Right lung (tissue), 5 donors: Measurements from ENCODE around the gene CTIF. TPM values are rescaled to one million over a fixed set of nuclear protein-coding genes. Genes with fewer than 3 reads are reported as not detected.

Experiments
- DNase-seq, 2 donors: peaks; one replicate each; pipeline ENCODE4 v3.0.0-alpha.2; 2013
- polyA plus RNA-seq, 5 donors: library from polyadenylated mRNA; unstranded; fragments of 120-200 nt; gene quantifications; one replicate each; pipeline versions ENCODE4 v1.2.1 to v1.2.3, GENCODE V29; 2013; ENCODE audit warnings: inconsistent platforms in 1 of 5, low replicate concordance in 1 of 5; ENCODE audit not compliant: insufficient read length in 5 of 5, insufficient read depth in 1 of 5

The CTIF gene
- polyA plus RNA-seq, 5 donors, result 21.9 to 37.3 (median 32.3) TPM

DNA sequence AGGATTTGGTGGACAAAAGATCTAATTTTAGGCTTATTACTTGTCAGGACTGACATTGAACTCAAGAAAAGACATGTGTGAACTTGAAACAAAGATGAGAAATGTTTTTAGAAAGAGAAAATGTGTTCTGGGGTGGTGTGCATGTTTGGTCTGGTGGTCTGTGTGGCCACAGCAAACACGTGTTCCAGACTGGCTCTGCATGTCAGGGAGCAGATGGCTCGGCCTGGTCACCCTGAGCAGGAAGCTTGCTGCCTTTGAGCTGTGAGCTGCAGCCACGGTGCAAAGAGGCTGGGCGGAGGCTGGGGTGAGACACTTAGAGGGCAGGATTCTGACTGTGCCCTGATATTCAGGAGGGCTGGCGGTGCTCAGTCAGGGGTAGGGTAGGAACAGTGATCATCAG is 186.1 kb downstream of the CTIF start:
- no peak for DNase-seq

DNA sequence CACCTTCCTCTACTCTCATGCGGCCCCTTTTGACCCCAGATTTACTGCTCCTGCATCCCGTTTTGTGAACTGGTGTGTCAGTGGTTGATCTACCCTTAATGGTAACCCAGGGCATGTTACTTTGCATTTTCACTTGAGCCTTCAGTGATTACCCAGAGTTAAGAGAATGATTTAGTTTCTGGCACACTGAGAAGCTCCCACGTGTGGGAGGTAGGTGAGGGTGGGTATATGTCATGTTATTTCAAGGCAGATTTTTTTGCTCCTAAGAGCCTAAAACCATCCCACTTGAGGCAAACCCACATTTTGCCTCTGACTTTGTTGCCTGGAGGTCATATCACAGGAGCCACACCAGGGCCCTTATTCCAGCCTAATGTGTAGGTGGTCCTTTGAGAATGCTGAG is 186.7 kb downstream of the CTIF start:
- DNase-seq, result no peak

DNA sequence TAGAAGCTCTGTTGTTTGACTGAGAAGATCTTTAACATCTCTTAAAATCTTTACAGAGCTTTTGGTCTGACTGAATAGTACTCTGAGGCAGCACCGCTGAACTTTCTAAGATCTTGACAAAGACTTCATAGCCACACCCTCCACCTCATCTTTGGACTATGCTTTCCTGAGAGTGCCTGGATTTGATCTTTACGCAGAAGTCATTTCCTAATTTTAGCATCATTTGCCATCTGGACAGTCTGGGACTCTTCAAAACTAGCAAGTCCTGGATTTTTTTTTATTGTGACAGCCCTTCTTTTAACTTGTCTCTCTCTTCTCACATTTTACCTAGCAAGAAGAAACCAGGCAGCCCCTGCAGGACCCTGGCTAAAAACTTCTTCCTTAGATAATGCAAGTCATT is 188.8 kb downstream of the CTIF start:
- no peak for DNase-seq

DNA sequence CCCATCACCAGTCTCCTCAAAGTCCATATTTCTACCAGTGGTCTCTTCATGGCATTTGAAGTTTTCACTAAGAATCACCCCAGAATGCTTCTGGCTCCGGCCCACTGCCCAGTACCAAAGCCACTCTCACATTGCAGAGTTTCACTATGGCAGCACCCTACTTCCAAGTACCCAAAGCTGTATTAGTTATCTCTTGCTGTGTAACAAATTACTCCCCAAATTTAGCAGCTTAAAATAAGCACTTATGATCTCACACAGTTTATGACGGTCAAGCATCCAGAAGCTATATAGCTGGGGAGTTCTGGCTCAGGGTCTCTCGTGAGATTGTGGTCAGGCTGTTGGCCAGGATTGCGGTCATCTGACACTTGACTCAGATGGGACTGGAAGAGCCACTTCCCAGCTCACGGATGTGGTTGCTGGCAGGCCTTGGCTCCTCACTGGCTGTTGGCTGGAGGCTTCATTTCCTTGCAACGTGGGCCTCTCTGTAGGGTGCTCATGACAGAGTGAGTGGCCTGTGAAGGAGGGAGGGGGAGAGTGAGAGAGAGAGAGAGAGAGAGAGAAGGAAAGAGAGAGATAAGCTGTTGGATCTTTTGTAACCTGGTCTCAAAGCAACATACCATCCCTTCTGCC is 189.5 kb downstream of the CTIF start:
- no peak for DNase-seq

DNA sequence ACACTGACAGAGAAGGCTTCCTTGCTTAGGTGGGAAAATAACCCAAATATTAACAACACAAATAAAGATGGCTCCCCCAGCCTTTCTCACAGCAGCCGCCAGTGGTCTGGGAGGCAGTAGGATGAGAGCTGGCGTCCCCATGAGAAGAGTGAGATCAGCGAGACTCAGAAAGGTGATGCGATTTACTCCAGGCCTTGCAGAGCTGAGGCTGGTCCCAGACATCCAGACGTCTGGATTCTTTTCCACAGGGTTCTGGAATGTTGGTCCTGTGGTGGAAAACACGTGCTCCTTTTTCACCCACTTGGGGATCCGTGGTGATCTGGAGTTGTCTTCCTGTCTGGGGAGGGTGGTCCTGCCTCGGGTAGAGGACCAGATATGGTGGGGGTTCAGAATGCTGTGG is 190.6 kb downstream of the CTIF start:
- no peak for DNase-seq

DNA sequence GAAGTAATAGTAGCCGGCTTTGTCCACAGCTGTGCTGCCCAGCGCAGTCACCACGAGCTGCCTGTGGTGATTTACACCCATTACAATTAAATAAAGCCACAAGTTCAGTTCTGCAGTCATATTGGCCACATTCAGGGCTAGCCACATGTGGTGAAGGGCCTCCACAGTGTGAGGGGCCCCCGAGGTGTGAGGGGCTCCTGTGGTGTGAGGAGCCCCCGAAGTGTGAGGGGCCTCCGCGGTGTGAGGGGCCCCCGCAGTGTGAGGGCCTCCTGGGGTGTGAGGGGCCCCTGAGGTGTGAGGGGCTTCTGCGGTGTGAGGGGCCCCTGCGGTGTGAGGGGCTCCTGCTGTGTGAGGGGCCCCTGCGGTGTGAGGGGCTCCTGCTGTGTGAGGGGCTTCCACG is 191.2 kb downstream of the CTIF start:
- no peak for DNase-seq

DNA sequence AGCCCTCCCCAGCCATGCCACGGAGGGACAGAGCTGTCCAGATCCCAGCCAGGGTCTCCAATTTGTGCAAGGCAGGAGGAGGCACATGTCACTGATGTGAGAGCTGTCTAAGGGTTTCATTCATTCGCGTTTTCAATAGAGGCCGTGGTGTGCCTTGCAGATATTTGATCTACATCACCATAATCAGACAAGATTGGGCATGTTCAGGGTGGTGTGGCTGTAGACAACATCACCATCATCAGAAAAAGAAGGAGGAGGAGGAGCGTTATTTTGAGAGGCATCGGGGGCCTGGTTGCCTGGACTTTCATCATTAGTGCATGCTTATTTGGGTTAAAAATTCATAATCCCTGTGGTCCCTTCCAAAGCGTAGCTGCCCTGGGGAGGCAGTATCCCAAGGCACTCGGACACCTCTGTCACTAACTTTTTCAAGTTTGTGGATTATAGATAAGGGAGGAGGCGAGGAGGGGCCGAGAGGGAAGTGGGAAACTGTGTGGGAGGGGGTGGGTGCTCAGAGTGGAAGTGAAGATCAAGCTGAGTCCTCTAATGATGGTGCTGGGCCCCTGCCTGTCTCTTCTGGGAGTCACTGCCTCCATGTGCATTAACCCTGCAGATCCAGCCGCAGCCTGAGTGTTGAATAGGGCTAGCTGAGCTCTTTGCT is 194.1 kb downstream of the CTIF start:
- no peak for DNase-seq

DNA sequence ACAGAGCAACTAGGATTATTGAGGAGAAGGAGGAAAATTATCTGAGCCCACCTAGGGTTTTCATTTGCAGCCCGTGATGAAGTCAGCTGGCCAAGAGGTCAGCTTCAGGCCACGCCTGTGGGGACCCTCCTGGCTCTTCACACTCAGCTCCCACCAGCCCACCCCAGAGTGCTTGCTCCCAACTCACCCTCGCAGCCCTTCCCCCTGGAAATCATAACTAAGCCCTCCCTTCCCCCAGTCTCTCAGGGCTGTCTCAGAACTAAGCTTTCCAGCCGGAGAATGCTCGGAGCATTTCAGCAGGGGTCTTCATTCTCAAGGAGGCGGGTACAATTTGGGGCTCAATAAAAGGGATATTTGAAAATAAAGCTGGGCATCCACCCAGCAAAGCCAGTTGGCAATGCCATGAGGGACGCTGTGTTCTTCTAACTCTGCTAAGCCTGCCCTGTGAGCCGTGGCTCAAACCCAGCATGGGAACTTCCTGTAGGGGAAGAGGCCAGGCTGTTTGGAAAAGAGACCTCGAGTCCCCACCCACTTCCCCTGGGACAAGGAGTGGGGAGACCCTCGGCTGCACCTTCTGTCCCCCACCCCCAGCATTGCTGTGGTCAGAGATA is 194.9 kb downstream of the CTIF start:
- no peak for DNase-seq

DNA sequence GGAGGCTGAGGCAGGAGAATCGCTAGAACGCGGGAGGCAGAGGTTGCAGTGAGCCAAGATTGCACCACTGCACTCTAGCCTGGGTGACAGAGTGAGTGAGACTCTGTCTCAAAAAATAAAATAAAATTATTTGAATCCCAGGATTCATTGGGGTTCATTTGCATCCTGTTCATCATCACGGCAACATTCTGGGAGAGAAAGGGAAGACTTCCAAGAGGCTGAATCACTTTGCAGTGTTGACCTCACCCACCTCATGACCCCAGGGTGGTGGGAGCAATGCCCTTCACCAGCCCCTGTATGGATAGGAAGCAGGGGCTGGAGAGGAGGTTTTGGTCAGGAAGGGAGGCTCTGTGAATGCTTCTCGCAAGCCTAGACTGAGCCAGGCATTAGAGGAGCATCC is 195.6 kb downstream of the CTIF start:
- DNase-seq, result no peak

DNA sequence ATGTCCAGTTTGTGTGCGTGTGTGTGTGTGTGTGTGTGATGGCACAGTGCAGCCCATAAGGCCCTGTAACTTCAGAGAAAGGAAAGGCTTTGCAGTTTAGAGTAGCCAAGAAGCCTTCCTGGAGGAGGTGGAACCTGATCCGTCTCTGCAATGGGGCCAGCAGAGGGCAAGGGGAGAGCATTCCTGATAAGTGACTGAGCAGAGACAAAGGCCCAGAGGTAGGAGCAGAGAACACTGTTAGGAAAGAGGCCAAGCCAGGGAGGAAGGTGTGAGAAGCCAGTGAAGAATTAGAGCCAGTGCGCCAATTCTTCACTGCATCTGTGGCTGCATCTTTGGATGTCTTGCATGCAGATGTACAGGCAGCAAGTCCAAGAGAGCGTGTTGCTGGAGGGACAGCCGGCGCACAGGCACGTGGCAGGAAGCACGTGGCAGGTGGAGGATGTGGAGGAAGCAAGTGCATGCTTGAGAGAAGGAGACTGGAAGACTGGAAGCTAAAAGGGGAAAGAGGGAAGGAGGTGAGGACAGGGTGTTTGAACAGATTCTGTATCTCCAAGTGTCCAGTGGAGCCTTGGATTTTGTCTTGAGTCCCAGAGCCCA is 196.3 kb downstream of the CTIF start:
- no peak for DNase-seq

DNA sequence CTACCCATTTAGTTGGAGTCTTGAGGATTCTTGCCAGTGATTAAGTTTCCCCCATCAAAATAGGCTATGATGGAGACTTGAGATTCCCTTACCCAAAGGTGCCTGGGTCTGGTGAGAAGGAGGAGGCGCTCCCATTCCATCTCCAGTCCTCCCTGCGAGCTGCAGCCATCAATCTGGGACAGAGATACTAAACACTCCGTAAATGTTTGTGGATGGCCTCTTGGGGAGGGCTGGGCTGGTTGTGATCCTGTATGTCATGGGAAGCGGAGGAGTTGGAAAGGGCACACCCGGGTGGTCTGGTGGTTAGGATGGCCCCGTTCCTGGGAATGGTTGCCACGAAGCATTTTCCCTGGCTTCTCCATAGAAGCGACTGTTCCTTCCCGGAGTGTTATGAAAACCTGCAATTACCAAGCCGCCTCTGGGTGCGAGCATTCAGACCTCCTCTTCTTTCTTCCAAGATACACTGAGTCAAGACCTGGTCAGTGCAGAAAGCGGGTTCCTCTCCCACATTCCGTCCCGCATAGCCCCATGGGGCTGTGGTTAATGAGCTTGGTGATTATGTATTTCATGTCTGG is 196.9 kb downstream of the CTIF start:
- no peak for DNase-seq

DNA sequence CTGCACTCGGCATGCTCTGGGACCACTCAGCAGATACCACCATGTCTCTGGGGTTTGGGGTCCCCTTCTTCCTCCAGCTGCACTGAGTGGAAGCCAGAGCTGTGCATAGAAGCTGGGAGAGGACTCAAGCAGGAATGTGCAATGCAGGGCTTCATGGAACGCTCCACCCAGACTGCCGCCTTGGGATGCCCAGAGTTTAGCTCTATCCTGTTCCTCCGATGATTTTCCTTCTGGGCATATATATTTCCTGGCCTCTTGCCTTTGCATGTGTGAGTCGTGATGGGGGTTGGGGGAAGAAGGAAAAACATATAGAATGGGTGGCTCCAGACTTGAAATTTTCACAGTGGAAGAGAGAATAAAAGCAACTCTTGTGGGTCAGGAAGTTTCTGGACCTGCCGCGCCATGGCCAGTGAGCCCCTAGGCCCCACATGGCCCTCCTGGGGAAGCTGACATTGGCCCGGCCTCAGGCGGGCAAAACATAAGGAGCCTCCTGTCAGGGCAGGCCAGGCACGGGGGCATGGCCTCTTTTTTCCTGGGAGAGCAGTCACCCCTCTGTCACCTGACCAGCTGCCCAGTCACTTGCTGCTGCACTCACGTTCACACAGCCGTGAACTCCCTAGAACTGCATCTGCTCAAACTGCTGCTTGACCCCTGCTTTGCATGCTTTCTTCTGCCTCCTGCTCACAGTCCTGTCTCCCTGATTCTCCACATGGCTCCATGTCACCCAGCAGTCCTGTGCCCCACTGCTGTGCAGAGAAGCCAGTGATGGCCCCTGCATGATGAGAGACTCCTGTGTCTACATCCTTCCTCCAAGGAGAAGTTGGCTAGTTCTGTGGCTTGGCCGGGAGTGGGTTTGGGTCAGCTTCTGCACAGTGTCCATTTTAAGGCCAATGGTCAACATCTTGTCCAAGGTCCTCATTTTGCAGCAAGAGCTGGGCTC is 197.8 kb downstream of the CTIF start:
- DNase-seq, result no peak

DNA sequence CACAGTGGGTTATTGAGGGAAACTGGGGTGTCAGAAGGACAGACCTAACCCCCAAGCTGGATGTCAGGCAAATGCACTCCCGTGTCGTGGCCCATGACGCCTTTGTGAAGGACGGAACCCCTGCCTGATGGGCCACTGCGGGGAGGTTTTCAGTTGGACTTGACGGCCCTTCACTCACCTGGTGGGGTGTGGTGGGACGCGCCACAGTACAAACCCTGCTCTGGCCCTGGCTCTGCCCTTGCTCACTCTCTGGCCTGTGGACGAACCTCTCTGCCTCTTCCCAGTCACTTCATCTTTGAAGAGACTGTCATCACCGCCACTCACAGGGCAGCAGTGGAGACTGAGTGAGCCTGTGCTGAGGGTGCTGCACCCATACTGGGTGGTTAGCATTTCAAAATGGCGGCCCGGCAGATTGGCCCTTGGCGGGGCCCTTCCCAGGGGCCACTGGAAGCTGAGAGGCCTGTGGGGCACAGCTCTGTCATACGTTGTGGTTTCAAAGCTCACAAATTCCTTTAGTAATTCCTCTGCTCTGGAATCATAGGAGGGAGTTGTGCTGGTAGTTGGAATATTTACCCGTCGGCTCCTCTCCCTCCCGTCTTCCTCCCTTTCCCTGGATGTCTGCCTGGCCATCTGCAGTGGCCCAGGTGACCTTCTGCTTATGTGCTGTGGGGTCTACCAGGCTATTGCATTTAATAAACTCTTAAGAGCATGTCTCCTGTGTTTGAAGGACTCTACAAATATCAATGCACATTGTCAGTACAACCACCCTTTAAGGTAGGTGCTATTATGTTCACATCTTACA is 200.6 kb downstream of the CTIF start:
- no peak for DNase-seq

DNA sequence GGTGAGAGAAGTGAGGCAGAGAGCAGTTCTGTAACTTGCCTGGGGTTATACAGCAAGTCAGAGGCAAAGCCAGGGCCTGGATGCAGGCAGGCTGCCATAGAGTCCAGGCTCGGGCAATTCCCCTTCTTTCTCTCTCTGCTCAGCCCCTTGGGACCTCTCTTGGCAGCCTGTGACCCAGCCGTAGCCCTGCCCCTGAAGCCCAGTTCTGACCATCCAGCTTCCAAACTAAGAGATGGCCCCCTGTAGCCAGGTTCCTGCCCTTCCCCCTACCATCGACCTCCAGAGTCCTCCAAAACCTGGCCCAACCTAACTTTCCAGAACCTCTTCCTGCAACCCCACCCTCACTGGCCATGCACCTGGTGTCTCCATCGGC is 201.2 kb downstream of the CTIF start:
- DNase-seq, result no peak

DNA sequence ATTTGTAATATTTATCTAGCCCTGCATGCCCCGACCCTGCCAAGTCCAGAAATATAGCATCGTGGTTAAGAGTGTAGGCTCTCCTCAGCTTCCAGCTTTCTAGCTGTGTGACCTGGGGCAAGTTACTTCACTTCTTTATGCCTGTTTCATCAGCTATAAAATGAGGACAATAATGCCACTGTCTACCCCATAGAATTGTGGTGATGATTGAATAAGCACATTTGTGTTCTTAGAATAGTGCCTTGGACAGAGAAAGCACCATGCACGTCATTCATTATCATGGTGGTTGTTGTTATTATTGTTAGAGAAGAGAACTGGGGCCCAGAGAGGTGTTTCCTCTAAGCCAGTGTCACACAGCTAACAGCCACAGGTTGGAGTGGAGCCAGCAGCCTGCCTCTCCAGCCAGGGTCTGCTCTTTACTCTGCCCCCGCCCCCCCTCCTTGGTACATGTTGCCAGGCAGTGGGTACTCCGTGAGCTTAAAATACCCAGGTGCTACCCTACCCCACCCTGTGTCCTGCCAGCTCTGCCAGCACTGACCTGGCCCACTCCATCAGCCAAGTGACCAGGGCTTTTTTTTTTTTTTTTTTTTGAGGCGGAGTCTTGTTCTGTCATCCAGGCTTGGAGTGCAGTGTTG is 202.1 kb downstream of the CTIF start:
- DNase-seq, result no peak

DNA sequence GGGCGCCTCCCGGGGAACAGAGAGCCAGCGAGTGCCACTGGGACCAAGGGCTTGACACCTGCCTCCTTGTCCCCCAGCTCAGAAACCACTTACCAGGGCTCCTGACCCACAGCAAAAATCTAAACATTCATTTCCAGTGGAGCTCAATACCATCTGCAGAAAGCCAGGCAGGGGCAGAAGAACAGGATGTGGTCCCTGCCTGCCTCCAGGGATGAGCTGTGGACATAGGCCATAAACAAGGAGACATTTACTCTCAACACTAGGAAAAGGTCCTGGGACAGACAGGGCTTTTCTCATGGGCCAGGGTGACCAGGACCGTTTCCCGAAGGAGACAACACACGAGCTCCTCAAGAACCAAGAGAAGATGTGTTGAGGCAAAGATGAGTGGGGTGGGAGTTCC is 203.0 kb downstream of the CTIF start:
- DNase-seq, result no peak

DNA sequence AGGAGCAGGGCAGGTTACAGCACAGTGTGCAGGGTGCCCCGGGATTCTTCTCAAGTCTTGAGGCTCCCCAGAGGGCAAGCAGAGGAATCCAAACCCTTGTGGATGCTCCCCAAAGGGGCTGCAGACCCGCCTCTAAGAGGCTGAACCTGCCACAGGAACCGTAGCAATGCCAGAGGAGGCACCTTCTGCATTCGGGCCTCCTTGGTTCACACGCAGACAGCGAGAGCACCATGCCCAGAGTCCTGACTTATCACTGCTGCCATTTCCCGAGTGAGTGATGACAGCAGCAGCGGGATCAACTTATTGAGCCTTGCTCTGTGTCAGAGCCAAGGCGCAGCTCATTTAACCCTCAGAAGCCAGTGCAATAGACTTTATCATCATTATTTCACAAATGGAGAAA is 203.5 kb downstream of the CTIF start:
- DNase-seq, result no peak

DNA sequence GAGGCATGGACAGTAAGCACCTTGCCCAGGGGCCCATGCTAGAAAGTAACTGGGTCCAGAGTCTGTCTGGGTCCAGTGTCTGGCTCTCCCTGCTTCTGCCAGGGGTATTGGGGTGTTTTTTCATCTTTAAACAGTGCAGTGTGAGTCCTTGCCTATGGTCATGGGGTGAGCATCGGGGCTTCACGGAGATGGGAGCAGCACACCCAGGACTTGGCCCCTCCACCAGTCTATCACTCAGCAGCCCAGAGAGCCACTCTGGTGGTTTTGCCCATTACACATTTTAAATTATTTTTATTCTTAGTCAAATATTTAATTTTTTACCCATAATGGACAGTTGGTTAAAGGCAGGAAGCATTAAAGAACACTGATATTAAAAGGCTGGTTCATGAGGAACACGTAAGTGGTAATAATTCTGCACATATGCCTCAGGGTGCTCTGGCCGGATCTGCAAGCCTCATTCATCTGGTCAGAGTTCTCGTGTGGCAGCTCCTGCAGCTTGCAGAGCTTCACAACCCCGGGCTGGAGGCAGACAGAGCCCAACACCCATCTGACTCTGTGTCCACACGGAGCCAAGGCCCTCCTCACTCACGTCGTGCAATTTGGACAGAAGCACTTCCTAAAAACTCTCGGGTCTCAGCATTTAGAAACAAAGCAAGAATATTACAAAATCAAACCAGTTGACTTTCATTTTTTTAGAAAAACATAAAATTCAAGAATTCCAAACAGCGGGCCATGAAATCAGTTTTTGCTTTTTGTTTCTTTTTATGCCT is 204.1 kb downstream of the CTIF start:
- peak; percentile 53 to 57 for DNase-seq

DNA sequence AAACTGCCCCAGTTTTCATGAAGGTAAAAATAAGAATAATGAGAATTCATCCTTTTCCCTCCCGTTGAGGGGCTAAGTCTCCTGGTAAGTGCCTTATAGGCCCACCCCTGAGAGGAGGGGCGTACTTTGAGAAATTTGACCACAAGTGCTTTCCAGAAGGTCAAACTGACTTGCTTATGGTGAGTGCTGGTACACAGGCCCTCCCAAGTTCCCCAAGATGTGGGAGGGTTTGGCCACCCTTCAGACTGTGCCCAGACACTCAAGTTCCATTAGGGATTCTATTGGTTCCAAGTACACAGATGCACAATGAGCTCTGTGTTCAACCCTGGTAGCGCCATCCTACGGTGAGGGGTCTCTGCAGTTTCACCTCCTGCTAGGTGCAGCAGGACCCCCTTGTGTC is 205.1 kb downstream of the CTIF start:
- no peak for DNase-seq

DNA sequence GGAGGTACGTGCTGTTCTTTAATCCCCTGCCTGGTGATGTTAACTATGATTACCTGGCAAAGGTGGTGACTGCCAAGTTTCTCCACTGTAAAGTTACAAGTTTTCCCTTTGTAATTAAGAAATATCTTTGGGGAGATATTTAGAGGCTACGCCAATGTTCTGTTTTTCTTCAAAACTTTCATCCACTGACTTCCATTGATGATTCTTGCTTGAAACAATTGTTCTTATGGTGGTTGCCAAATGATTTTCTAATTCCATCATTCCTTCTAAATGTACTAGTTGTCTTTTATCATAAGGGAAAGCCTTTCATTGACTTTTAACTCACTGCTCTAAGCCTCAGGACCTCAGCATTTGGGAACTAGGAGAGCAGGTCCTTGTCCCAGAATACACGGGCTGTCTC is 206.5 kb downstream of the CTIF start:
- no peak for DNase-seq
